Erythroblast (primary cell): Measurements from ENCODE around the gene UCKL1.

Experiments
- GATA1 ChIP-seq: IDR thresholded peaks from 2 replicates; pipeline ENCODE4 v1.6.1; 2011; ENCODE audit warnings: low read depth, mild to moderate bottlenecking, control low read depth, low read length, moderate library complexity
- POLR2A ChIP-seq: IDR thresholded peaks from 2 replicates; pipeline ENCODE4 v1.6.1; 2011; ENCODE audit warnings: mild to moderate bottlenecking, low read length

GRCh38 chr20:63966172-63966943 lies 10.1 kb upstream of the UCKL1 start:
- TF ChIP-seq POLR2A (no peak), GATA1 (no peak)
